Smooth muscle cell (in vitro differentiated cells): Measurements from ENCODE around the gene SHB. TPM values are rescaled to one million over a fixed set of nuclear protein-coding genes. Genes with fewer than 3 reads are reported as not detected.

Experiments
- DNase-seq: peaks from one replicate; lab custom pipeline; 2025; ENCODE audit not compliant: unreplicated experiment; lab: John Stamatoyannopoulos, UW
- H2AFZ ChIP-seq: fragments of 200-600 bp; sonication (generic); 2 replicates; pipeline ENCODE4 v1.6.0; 2016; ENCODE audit warnings: antibody characterized with exemption, low read depth, mild to moderate bottlenecking
- H3F3A ChIP-seq: fragments of 200-600 bp; sonication (generic); 2 replicates; pipeline ENCODE4 v1.6.0; 2017; ENCODE audit warnings: antibody characterized with exemption, low read depth
- H3K27ac ChIP-seq: fragments of 200-600 bp; sonication (generic); 2 replicates; pipeline ENCODE4 v1.5.1; 2016; ENCODE audit warnings: low read depth, mild to moderate bottlenecking
- H3K27me3 ChIP-seq: fragments of 200-600 bp; sonication (generic); 2 replicates; pipeline ENCODE4 v1.6.1; 2016; ENCODE audit warnings: low read depth, mild to moderate bottlenecking
- H3K36me3 ChIP-seq: fragments of 200-600 bp; sonication (generic); 2 replicates; pipeline ENCODE4 v1.5.1; 2016; ENCODE audit warnings: low read depth
- H3K4me1 ChIP-seq: fragments of 200-600 bp; sonication (generic); 2 replicates; pipeline ENCODE4 v1.5.1; 2016; ENCODE audit warnings: low read depth
- H3K4me2 ChIP-seq: fragments of 200-600 bp; sonication (generic); 2 replicates; pipeline ENCODE4 v1.6.0; 2016; ENCODE audit warnings: mild to moderate bottlenecking
- H3K4me3 ChIP-seq: fragments of 200-600 bp; sonication (generic); 2 replicates; pipeline ENCODE4 v1.5.1; 2016; ENCODE audit warnings: mild to moderate bottlenecking
- H3K79me2 ChIP-seq: fragments of 200-600 bp; sonication (generic); 2 replicates; pipeline ENCODE4 v1.6.0; 2016; ENCODE audit warnings: low read depth, mild to moderate bottlenecking
- H3K9ac ChIP-seq: fragments of 200-600 bp; sonication (generic); 2 replicates; pipeline ENCODE4 v1.6.0; 2016; ENCODE audit warnings: low read depth
- H3K9me3 ChIP-seq: fragments of 200-600 bp; sonication (generic); replicated peaks from 2 replicates; pipeline ENCODE4 v1.5.1; 2016; ENCODE audit warnings: low read depth
- H4K20me1 ChIP-seq: fragments of 200-600 bp; sonication (generic); 2 replicates; pipeline ENCODE4 v1.6.0; 2016; ENCODE audit warnings: low read depth
- CTCF ChIP-seq: fragments of 200-600 bp; sonication (generic); IDR thresholded peaks from 2 replicates; pipeline ENCODE4 v1.5.1; 2017; ENCODE audit warnings: borderline replicate concordance, mild to moderate bottlenecking, antibody characterized with exemption; ENCODE audit not compliant: insufficient read depth, poor library complexity, severe bottlenecking
- WGBS: methylation state at CpG from one replicate; pipeline ENCODE4 v1.1.7; 2016; ENCODE audit warnings: low lambda C conversion rate; 5-methylcytosine and 5-hydroxymethylcytosine counted together
- polyA plus RNA-seq: library from polyadenylated mRNA; unstranded; fragments of >200 nt; fragmentation: Nextera tagmentation; extraction: Ambion mirVana; gene quantifications from 2 replicates; pipeline ENCODE4 v1.2.1, GENCODE V29; 2016
- total RNA-seq: library from RNA; depleted of rRNA; stranded (reverse); fragments of >200 nt; gene quantifications from 2 replicates; pipeline ENCODE4 v1.2.3, GENCODE V29; 2014

Gene SHB
- total and polyA plus RNA-seq, 2 experiments from 2014 or later = 16.4 to 32.4 TPM

- Histone ChIP-seq H3K9ac (no peak overlapping the region), H3K9me3 (no peaks in the 10 kb centered on the region), H3K27ac (no peak overlapping the region), H3K79me2 (no peaks in the 10 kb centered on the region), H3K4me2 (no peak overlapping the region), H2AFZ (no peak overlapping the region), H3K36me3 (no peaks in the 10 kb centered on the region), H3K4me3 (no peak overlapping the region), H3F3A (no peaks in the 10 kb centered on the region), H3K4me1 (peaks cover 14% of the 10 kb centered on the region), H3K27me3 (no peaks in the 10 kb centered on the region), H4K20me1 (no peaks in the 10 kb centered on the region)
- DNase-seq = no peak
- TF ChIP-seq CTCF = no peak
- 87% methylated on average over 5 of the region's 5 CpGs for WGBS
Measured at GRCh38 chr9:38085308-38085707, 16.3 kb upstream of the SHB start.

DNA sequence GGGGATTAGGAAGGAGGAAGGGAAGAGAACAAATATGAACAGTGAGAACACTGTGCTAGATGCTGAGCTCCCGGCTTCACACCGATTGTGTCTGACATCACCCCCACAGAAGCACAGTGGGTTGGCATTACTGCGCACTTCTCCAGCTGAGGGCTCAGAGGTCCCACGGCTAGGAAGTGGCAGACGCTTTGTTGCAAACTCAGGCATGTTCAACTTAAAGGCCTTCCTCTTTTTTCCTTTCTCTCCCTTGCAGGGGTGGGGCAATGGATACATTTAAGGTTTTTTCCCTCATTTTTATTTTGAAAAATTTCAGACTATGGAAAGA, 15.5 kb upstream of the SHB start:
- Histone ChIP-seq H3K79me2 (no peaks in the 10 kb centered on the region), H2AFZ (no peak overlapping the region), H3K27ac (no peak overlapping the region), H3K9ac (no peak overlapping the region), H3K9me3 (no peaks in the 10 kb centered on the region), H3K36me3 (no peaks in the 10 kb centered on the region), H3F3A (no peaks in the 10 kb centered on the region), H3K4me3 (no peak overlapping the region), H3K4me1 (peaks cover 14% of the 10 kb centered on the region), H3K4me2 (no peak overlapping the region), H4K20me1 (no peaks in the 10 kb centered on the region), H3K27me3 (no peaks in the 10 kb centered on the region)
- DNase-seq = no peak
- 94% methylated on average over 5 of the region's 5 CpGs for WGBS
- TF ChIP-seq CTCF = no peak

- Histone ChIP-seq H3K27me3 (no peaks in the 10 kb centered on the region), H3F3A (no peaks in the 10 kb centered on the region), H3K79me2 (no peaks in the 10 kb centered on the region), H3K9me3 (no peaks in the 10 kb centered on the region), H2AFZ (no peak overlapping the region), H3K36me3 (no peaks in the 10 kb centered on the region), H3K9ac (no peak overlapping the region), H3K4me3 (no peak overlapping the region), H3K27ac (no peak overlapping the region), H3K4me2 (no peak overlapping the region), H4K20me1 (no peaks in the 10 kb centered on the region), H3K4me1 (peaks cover 14% of the 10 kb centered on the region)
- WGBS = 67% methylated on average over 10 of the region's 10 CpGs
- TF ChIP-seq CTCF = no peak
- no peak for DNase-seq
Measured at GRCh38 chr9:38083858-38084555, 15.0 kb upstream of the SHB start.
